HL-60/S4 (cell line): ENCODE data around the gene SH3RF1.

Source experiments
- in situ Hi-C: fragments of 300-500 bp; cut with MboI; formaldehyde crosslinking; loops from 2 replicates; pipeline ENCODE4 v1.14.3; 2022; ENCODE audit warnings: low sequenced_read_pairs

SH3RF1 gene

DNA sequence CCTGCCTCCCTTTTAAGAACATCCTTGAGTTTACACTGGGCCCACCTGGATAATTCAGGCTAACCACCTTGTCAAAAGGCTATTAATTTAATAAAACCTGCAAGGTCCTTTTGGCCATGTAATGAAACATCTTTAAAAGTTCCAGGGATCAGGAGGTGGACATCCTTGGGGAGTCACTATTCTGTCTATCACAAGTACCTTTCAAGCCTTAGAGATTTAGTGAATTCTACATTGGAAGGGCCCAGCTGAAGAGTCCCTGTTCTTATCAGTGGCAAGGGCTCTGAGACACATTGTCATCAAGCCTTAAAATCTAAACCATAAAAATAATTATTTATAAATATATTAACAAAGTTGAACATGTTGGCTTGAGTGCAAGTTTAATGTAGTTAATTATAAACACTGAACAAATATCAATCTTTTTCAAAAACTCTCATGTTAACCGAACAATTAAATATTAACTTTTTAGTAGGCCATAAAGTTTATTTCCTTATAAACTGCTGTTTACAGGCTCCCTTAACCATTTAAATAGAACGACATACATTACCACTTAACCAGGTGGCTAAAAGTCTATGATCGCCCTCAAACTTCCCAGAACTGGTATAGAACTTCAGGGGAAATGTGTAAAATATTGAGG, 156.3 kb downstream of the SH3RF1 start:
- in situ Hi-C loops = no loop called here

DNA sequence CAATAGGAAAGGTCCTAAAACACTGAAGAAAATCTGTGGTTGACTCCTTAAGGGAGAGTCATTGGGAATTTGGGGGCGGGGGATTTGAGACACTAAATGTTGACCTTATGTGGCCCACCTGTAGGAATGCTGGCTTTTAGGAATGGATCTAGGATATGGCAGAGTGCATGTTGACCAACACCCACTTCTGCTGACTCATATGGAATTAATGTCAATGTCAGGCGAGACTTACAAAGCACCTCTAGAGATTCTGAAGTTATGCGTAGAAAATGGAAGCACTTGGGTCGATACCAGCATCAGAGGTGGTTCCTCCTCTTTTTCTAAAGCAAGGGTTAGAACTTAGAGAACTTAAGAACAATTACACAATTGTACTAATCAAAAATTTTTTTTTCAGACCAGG, 160.1 kb downstream of the SH3RF1 start:
- in situ Hi-C loops = no loop called here

DNA sequence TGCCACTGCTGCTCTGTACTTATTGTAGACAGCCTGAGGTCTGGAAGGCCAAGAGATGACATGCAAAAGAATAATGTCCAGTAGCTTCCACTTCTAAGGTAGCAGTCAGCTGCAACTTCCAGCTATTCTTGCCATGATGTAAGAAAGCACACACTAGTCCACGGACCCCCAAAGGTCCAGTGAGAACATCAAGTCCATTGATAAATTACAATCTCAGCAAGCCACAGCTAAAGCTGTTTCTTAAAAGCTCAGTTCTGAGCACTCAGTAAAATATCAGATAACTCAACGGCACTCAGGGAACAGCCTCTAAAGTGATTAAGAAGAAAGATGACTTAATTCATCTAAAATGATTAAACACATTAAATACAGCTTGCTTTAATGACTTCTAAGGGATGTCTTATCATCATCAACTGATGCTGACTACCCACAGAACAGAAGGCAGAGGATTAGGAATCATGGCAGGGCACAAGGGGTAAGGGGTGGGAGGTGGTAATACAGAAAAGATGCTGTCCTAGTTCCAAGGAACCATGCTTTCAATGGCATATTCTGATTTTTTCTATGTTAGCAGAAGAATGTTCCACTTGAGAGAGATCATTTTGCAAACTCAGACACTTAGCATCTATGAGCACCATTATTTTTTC, 161.6 kb downstream of the SH3RF1 start:
- in situ Hi-C loops = no loop called here

DNA sequence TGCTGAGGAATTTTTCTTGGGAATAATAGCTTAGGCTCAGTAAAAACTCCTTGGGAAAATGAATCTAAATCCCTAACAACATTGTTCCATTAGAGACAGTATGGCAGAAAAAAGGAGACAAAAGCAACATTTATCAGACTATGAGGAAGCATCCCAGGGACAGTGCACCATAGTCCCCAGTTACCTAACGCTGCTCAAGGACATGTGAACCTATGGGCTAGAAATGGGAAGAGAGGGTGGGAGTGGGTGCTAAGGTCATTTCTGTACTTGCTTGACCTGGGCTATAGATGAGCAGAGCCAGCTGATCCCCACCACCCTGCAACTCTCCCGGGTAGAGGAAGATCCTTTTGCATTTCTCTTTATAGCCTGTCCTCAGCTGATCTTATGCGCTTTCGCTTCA, 162.5 kb downstream of the SH3RF1 start:
- in situ Hi-C loops = no loop called here

DNA sequence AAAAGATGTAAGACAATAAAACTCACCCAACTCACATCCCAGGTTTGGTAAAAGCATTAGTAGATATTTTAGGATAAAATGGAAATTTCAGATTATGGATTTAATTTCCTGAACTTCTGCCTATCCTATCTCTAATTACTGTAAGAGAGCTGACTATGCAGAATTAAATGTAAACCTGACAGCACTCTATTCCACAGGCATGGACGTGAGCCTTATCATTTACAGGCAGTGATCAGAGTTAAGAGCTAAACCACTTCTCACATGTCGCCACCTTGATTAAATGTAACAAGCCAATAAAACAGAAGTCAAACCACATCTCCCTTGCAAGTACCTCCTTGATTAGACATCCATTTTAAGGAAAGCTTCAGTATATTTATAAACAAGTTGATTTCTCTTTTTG, 163.2 kb downstream of the SH3RF1 start:
- in situ Hi-C loops = no loop called here

DNA sequence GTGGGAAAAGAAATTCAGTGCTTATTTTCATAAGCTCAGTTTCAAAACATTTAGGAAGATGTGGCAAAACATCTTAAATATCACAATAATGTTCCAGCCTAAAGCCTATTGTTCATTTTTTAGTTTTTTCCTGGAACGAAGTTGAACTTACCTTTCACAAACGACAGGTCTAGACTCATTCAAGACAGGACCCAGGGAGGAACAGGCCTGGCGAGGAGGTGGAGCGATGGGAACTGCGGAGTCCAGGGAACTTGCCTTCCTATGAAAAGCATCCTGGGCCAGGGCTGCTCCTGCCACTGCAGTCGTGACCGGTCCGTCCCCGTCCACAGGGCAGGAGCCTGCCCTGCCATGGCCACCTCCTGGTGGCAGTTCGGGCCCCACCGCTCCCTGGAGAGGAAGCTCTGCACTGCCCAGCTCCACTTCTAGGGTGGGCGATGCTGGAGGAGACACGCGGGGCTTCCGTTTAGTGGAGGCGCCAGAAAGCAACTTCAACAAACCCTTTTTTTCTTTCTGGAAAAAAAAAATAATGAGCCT, 164.0 kb downstream of the SH3RF1 start:
- in situ Hi-C loops = no loop called here

DNA sequence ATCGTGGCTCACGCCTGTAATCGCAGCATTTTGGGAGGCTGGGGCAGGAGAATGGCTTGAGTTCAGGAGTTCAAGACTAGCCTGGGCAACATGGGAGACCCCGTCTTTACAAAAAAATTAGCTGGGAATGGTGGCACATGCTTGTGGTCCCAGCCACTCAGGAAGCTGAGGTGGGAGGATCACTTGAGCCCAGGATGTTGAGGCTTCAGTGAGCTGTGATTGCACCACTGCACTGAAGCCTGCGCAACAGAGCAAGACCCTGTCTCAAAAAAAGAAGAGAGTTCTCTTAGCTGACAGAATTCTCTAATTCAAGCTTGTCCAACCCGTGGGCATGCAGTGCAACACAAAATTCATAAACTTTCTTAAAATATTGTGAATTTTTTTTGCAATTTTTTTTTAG, 165.1 kb downstream of the SH3RF1 start:
- in situ Hi-C loops = no loop called here

DNA sequence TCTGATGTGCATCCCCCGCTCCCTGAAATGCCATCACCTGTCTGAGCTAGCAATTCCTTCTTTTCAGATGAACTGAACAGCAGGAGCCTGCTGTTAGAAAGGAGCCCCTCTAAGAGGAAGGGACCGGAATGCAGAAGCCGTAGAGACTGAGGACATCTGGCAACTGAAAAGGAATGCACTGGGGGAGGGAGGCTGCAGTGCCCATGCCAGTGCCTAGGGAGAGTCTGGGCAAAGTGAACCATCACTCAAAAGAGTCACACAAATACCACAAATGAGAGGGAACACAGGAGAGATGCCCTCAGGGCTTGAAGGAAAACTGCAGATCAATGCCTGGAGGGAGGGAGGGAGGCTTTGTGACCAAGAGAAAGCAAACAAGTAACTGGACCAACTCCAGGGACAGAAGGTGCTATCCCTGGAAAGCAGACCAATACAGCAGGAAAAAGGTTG, 166.8 kb downstream of the SH3RF1 start:
- in situ Hi-C loops = no loop called here

DNA sequence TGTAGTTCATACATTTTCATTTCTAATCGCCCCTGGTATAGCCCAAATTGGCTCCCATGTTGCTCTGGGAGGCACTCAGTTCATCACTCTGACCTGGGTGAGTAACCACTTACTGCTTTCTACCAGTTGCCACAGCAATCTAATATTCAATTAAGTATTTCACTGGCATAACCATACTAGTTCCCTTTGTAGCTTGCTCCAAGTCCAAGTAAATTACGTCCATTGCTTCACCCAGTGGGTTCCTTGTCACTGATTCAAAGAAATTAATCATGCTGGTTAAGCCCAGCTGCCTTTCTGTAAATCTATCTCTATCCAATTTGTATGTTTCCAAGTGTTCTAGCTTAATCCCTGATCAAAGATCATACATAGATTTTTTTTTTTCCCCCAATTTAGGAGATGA, 168.7 kb downstream of the SH3RF1 start:
- in situ Hi-C loops = no loop called here

DNA sequence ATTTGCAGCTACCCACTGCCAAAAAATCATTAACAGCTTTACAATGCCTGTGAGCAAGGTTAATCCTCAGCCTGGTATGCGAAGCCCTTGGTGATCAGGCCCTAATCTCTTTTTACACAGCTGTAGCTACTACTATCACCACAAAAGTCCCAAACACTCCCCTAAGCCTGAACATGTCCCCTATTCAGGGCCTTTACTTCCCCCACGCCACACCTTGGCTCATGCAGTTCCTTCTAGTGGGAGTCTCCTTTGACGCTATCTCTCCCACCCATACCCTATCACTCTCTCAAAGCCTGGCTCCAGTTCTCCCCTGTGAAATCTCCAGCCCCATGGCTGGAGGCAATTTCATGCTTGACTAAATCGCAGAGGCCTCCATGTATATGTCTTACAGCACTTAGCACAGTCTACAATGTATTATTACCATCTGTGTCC, 170.1 kb downstream of the SH3RF1 start:
- in situ Hi-C loops = no loop called here

DNA sequence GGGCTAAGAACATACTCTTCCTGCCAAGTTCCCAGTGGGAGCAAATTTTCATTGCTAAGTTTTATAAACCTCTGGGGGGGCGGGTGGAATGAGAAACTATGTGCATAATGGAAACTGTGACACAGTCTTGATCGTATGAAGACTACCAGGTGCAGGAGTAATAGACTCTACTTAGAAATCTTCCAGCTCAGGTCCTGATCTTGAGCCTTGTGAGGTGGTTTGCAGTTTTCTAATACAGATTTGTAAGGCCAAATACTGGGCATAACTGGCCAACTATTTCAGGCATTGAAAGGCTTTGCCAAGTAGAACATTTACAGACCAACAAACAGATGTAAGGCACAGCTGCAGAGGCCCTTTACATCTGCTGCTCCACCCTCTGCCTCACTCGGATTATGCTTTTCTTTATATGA, 171.0 kb downstream of the SH3RF1 start:
- in situ Hi-C loops = no loop called here

DNA sequence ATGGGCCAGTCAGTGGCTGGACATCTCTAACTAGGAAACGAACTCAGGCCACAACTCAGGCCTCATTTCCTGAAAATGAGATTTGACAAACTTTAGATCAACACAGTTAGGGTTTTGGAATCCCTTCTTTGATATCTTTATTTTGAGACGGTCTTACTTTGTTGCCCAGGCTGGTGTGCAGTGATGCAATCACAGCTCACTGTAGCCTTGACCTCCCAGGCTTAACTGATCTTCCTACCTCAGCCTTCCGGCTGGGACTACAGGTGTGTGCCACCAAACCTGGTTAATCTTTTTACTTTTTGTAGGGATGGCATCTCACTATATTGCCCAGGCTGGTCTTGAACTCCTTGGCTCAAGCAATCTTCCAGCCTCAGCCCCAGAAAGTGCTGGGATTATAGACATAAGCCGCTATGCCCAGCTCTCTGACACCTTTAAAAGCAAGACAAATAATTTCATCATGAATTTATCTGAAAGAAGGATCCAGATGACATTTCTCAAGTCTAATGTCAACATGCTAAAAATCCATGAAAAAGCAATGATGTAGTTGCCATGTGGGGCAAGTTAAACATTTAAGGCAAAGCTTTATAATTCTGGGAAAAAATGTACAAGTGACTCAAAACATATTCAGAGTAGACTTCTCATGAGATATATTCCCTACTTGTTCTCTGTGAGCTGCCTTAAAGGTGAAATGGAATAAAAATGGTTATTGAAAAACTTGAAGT, 171.6 kb downstream of the SH3RF1 start:
- in situ Hi-C loops = no loop called here

DNA sequence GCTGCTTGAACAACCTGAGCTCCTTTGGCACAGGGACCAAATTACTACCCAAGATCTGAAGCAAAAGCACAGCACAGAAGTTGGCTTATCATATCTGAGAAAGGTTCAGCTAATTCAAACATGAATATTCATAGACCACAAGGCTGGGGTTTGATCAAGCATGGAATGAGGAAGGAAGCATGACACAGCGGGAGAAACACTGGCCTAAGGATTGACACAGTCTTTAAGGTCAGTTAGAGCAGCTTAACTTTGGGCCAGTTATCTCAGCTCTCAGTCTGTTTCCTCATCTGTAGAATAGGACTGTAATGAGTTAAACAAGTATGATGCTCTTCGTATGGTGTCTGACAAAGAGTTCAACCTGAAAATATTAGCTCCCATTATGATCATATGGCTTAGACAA, 172.2 kb downstream of the SH3RF1 start:
- in situ Hi-C loops = no loop called here

DNA sequence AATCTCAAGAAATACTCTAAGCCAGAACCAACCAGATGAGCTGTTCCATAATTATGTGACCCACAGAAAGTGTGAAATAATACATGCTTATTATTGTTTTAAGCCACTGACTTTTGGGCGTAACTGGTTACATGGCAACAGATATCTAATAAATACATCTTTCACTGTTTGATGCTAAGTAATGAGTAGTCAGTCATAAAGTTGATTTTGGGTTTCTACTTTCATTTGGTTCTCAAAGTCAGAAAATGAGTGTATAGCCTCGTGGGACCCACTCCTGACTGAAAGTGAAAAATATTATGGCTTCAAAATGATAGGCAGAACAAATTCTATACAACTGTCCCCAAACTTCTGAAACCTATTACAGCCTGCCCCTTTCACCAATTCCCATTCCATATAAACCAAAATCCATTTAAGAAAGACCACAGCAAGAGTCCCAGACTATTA, 172.7 kb downstream of the SH3RF1 start:
- in situ Hi-C loops = no loop called here

DNA sequence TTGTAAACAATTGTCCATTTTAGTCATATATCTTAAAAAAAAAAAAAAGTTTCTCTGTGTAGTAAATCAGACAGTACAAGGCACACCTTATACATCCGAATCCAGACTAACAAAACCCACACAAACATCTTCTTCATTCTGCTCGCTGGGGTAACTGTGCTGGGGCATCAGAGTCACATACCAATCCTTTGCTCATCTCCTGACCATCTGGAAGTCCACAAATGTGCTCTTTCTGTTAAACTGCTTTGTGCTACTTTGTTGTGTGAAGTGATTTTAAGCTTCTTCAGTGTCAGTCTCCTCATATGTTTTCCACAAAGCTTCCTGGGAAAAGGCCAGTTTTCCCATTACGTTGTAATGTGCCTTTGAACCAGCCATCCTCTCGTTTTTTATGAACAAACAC, 174.5 kb downstream of the SH3RF1 start:
- in situ Hi-C loops = no loop called here

DNA sequence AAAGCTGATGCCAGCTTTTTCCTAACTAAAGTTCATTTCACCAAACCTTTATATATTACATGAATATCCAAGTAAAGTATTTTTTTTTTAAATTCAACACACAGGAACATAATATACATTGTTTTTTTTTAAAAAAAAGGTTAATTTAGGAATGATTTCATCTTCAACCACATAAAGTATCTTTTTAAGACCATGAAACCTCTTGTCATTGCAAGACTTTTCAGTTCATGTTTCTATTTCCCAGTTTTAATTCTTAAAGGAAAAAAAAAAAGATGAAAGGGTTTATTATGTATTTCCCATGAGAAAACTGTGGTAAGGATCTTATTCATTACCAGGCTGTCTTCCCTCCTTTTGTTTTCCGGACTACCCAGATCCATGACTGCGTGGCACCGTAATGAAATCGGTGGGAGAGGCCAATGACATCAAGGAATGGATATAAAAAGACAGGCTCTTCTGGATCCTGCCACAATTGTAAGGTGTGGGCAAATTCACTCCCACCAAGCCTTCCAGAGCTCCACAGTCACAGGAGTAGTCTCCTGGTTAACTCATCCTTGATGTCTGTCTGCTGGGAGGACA, 176.0 kb downstream of the SH3RF1 start:
- in situ Hi-C loops = no loop called here

DNA sequence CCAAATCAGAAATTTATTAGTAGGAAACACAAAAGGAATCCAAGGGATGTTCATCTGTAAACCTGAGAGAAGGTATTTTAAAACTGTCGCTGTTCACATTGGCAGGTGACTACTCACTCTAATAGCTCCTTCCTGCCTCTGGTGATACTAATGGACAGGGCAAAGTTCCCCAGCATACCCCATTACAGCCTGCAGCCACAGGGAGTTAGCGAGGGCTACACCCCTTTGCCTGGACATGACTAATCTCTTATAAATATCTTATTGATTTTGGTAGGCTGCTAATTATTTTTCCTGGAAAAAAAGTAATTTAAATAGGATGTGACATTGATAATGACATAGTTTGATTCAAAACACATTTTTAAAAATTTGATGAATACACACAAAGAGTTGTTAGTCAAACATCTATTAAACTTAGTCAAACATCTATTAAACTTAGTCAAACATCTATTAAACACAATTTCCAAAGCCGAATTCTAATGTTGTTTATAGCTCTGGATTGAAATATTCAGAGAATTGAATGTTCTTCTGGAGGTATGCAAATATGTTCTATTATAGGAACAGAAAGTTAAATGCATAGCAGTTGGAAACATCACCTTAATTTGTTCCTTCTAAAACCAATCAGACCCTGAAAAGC, 177.8 kb downstream of the SH3RF1 start:
- in situ Hi-C loops = no loop called here

DNA sequence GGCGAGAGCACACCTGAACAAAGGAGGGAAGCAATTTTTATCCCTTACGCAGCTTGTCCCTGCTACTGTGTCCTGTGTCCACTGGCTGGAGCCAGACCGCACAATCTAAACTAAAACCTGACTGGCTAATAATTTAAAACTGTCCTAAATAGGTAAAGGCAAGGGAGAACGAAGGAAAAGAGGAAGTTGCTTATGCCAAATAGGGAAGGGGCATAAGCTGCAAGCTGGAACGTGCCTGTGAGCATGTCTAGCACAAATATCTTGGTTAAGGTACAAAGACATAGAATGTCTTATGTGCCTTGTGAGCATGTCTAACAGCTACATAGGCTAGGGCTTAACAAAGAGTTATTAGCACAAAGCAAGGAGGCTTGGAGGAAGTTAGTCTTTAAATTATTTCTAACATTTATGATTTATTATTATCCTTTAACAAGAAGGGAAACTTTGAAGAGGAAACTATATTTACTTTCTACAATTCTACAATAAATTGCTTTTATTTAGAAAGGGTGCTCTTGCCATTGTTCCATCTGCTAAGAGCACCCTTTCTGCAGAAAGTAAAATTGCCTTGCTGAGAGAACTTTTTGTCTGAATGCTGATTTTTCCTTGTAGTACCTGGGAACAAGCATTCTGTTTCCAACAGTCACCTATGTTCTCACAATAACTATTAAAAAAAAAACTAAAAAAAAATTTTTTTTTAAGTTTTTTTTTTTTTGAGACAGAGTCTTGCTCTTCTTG, 180.1 kb downstream of the SH3RF1 start:
- in situ Hi-C loops = no loop called here

DNA sequence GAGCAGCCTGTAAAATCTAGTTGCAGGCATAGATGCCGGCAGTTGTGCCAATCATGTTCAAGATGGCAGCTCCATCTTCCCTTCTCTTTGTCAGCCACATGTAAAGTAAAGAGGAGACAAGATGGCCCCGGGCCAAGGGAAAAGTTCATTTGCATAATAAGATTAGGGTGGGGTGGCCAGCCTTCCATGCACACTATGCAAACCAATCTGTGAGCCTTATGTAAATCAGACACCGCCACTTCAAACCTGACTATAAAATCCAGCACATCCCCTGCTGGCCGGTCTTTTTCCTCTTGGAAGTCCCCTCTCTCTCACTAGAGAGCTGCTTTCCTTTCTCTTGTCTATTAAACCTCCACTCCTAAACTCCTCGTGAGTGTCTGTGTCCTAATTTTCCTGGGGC, 181.8 kb downstream of the SH3RF1 start:
- in situ Hi-C loops = no loop called here

DNA sequence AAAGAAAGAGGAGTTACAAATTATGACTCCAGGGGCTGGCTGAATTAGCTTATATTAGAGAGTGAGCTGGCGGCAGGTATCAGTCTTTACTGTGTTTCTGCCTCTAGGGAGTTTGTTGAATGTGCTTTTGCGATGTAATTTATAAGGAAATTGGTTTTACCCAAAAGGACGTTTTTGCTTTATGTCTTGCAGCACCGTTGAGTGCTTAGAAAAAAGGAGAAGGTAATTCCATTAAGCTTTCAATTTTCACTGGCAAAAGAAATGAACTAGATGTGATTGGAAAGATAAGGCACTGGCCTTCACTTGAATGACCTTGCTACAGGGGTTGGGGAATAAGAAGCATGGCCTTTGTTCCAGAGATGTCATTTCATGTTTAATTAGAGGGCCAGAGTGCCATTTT, 185.8 kb downstream of the SH3RF1 start:
- in situ Hi-C loops = no loop called here
